Gastroesophageal sphincter (tissue), 3 donors: ENCODE data around the gene CASP8AP2.

Experiments
- CTCF ChIP-seq, 4 experiments: fragments of 200-600 bp in 2 of 4; fragments of 450-650 bp in 2 of 4; sonication (generic) in 1 of 4; IDR thresholded peaks; one replicate each; pipeline ENCODE4 v1.5.1; 2017 to 2019; ENCODE audit warnings: antibody characterized with exemption in 4 of 4, mild to moderate bottlenecking in 2 of 4, moderate library complexity in 2 of 4
- POLR2A ChIP-seq, 2 donors: fragments of 450-650 bp; IDR thresholded peaks; one replicate each; pipeline ENCODE4 v1.6.1; 2017; ENCODE audit warnings: antibody characterized with exemption in 2 of 2, mild to moderate bottlenecking in 2 of 2, moderate library complexity in 1 of 2
- POLR2AphosphoS5 ChIP-seq: sonication (generic); formaldehyde crosslinking; IDR thresholded peaks from one replicate; pipeline ENCODE4 v1.6.1; 2017; ENCODE audit warnings: antibody characterized with exemption

DNA sequence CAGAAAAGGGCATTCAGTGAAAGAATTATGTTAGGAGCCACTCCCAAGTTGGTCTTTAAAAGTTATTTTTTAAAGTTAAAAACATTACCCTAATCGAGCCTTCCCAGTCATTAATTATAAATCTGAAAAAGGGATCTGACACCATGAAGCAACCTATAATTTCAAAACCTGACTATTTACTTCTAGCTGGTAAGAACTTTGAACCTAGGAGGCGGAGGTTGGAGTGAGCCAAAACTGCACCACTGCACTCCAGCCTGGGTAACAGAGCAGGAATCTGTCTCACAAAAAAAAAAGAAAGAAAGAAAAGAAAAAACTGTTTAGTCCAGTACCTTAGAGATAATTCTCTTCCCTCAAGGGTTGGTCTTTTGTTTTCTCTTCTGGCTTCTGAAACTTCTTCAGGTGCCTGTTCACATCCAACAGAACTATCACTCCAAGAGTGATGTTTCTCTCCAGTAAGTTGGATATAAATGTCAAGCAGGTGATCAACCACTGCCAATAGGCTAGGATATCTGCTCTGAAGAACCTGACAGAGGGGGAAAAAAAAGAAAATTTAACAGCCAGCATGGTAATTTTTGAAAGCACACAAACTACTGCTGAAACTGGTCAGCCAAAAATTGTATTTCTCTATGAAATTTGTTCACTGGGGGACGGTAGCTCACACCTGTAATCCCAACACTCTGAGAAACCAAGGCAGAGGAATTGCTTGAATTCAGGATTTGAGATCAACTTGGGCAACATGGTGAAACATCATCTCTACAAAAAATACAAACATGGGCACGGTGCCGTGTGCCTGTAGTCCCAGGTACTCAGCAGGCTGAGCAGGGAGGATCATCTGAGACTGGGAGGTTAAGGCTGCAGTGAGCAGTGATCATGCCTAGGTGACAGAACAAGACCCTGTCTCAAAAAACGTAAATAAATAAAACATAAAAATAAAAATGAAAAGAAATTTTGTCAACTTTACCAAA is 48.3 kb upstream of the CASP8AP2 start:
- no peak for TF ChIP-seq CTCF (IDR thresholded peaks at IDR 0.05)
- no peak for TF ChIP-seq POLR2A (IDR thresholded peaks at IDR 0.05)
- TF ChIP-seq POLR2AphosphoS5, result no peak
